RWPE2 (cell line): Measurements from ENCODE around the gene CYP2E1.

ENCODE experiments used
- ATAC-seq: fragments of 200-7000 bp; cut with Tn5 transposase; 3 replicates; pipeline ENCODE4 v1.9.1; 2021; ENCODE audit warnings: low read depth
- DNase-seq: peaks from one replicate; pipeline ENCODE4 v3.0.0-alpha.2; 2020; ENCODE audit warnings: low spot score
- H3K27ac ChIP-seq: fragments of 450-650 bp; 2 replicates; pipeline ENCODE4 v1.5.1; 2017; ENCODE audit warnings: mild to moderate bottlenecking; ENCODE audit not compliant: poor library complexity, severe bottlenecking
- H3K27me3 ChIP-seq: fragments of 250-450 bp; sonication (Bioruptor Pico); 2 replicates; pipeline ENCODE4 v1.5.1; 2021; ENCODE audit warnings: mild to moderate bottlenecking, moderate library complexity; ENCODE audit not compliant: insufficient read depth, poor library complexity, severe bottlenecking
- H3K36me3 ChIP-seq: fragments of 250-450 bp; sonication (Bioruptor Pico); 2 replicates; pipeline ENCODE4 v1.5.1; 2020; ENCODE audit warnings: low read depth, mild to moderate bottlenecking, moderate library complexity
- H3K4me1 ChIP-seq: fragments of 250-450 bp; sonication (Bioruptor Pico); 2 replicates; pipeline ENCODE4 v1.5.1; 2021; ENCODE audit warnings: mild to moderate bottlenecking, moderate library complexity; ENCODE audit not compliant: insufficient read depth, poor library complexity, severe bottlenecking
- H3K4me3 ChIP-seq: fragments of 250-450 bp; sonication (Bioruptor Pico); 2 replicates; pipeline ENCODE4 v1.5.1; 2021; ENCODE audit warnings: mild to moderate bottlenecking, moderate library complexity; ENCODE audit not compliant: severe bottlenecking
- H3K9me3 ChIP-seq: fragments of 250-450 bp; sonication (Bioruptor Pico); 2 replicates; pipeline ENCODE4 v1.5.1; 2021; ENCODE audit warnings: mild to moderate bottlenecking, moderate library complexity; ENCODE audit not compliant: severe bottlenecking
- CTCF ChIP-seq: fragments of 450-650 bp; IDR thresholded peaks from one replicate; pipeline ENCODE4 v1.5.1; 2017; ENCODE audit warnings: mild to moderate bottlenecking, moderate library complexity; ENCODE audit not compliant: poor library complexity, severe bottlenecking

CYP2E1 gene

GRCh38 chr10:133526957-133527588 is at the start of gene CYP2E1:
TSS of gene CYP2E1 (plus strand) at chr10:133527363. CDS start at chr10:133527396, 33 bp downstream.
- DNase-seq: no peak
- no peak for TF ChIP-seq CTCF
- Histone ChIP-seq H3K27ac (no peak within 1 kb of the TSS), H3K4me1 (no peaks in the 10 kb centered on the region), H3K36me3 (no peaks in the 10 kb centered on the region), H3K9me3 (no peaks in the 10 kb centered on the region), H3K4me3 (no peak within 1 kb of the TSS), H3K27me3 (peaks cover 65% of the 10 kb centered on the region)
- no peak for ATAC-seq

- TF ChIP-seq CTCF: no peak
- Histone ChIP-seq H3K27me3 (no peaks in the 10 kb centered on the region), H3K9me3 (peaks cover under 1% of the 10 kb centered on the region), H3K36me3 (no peaks in the 10 kb centered on the region), H3K27ac (no peak overlapping the region), H3K4me1 (no peaks in the 10 kb centered on the region), H3K4me3 (no peak overlapping the region)
- ATAC-seq (no peak), DNase-seq (no peak)
Observed at GRCh38 chr10:133481086-133481643, 46.0 kb upstream of the CYP2E1 start.

GRCh38 chr10:133481657-133482056 is 45.5 kb upstream of the CYP2E1 start:
- H3K27me3 ChIP-seq: no peaks in the 10 kb centered on the region
- ATAC-seq (no peak), DNase-seq (no peak)
- no peak for TF ChIP-seq CTCF
- no peak overlapping the region for H3K4me3 ChIP-seq
- peaks cover 3% of the 10 kb centered on the region for H3K9me3 ChIP-seq
- no peak overlapping the region for H3K27ac ChIP-seq
- no peaks in the 10 kb centered on the region for H3K36me3 ChIP-seq
- no peaks in the 10 kb centered on the region for H3K4me1 ChIP-seq

- no peak overlapping the region for H3K4me3 ChIP-seq
- H3K9me3 ChIP-seq: peaks cover 3% of the 10 kb centered on the region
- no peaks in the 10 kb centered on the region for H3K4me1 ChIP-seq
- H3K36me3 ChIP-seq: no peaks in the 10 kb centered on the region
- H3K27me3 ChIP-seq: no peaks in the 10 kb centered on the region
- DNase-seq: no peak
- ATAC-seq: no peak
- no peak for TF ChIP-seq CTCF
- no peak overlapping the region for H3K27ac ChIP-seq
Observed at GRCh38 chr10:133484818-133485217, 42.3 kb upstream of the CYP2E1 start.

- no peak overlapping the region for H3K4me3 ChIP-seq
- H3K27me3 ChIP-seq: no peaks in the 10 kb centered on the region
- TF ChIP-seq CTCF: no peak
Observed at GRCh38 chr10:133487085-133487484, 40.1 kb upstream of the CYP2E1 start.

More at GRCh38 chr10:133487085-133487484, 40.1 kb upstream of the CYP2E1 start:
- no peak for DNase-seq
- Histone ChIP-seq H3K9me3 (peaks cover 3% of the 10 kb centered on the region), H3K27ac (no peak overlapping the region), H3K4me1 (no peaks in the 10 kb centered on the region), H3K36me3 (no peaks in the 10 kb centered on the region)
- ATAC-seq: no peak
